Ishikawa (cell line): ENCODE results near the gene PCDHB11.

Source experiments
- EGR1 ChIP-seq: IDR thresholded peaks from 2 replicates; pipeline ENCODE4 v1.6.1; 2012
- EP300 ChIP-seq: IDR thresholded peaks from 2 replicates; pipeline ENCODE4 v1.6.1; 2012; ENCODE audit warnings: borderline replicate concordance
- FOXM1 ChIP-seq: IDR thresholded peaks from 2 replicates; pipeline ENCODE4 v1.6.1; 2012; ENCODE audit warnings: low read depth, borderline replicate concordance
- RAD21 ChIP-seq: IDR thresholded peaks from 2 replicates; pipeline ENCODE4 v1.6.1; 2012; ENCODE audit warnings: low read depth
- TAF1 ChIP-seq: IDR thresholded peaks from 2 replicates; pipeline ENCODE4 v1.6.1; 2012; ENCODE audit warnings: low read depth, mild to moderate bottlenecking
- TF ChIP-seq, protein P1 (sequence below): IDR thresholded peaks from 2 replicates; pipeline ENCODE4 v1.6.1; 2012

The PCDHB11 gene

DNA sequence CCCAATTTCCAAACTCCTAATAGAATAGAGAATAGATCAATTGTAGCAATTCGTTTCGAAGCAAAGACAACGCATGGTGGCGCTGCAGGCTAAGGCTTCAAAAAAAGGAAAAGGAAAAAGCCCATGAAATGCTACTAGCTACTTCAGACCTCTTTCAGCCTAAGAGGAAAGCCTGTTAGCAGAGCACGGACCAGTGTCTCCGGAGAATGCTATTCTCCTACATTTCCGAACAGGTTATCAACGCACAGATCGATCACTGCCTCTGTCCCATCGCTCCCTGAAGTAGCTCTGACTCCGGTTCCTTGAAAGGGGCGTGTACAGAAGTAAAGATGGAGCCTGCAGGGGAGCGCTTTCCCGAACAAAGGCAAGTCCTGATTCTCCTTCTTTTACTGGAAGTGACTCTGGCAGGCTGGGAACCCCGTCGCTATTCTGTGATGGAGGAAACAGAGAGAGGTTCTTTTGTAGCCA is 45.9 kb downstream of the PCDHB11 start, which contains the start of gene PCDHB15:
TSS of gene PCDHB15 (plus strand) at position 146 of the 468 bp plus-strand sequence. CDS start at position 330, 184 bp downstream.
- TF ChIP-seq FOXM1 (no peak), RAD21 (peak; percentile 38)

DNA sequence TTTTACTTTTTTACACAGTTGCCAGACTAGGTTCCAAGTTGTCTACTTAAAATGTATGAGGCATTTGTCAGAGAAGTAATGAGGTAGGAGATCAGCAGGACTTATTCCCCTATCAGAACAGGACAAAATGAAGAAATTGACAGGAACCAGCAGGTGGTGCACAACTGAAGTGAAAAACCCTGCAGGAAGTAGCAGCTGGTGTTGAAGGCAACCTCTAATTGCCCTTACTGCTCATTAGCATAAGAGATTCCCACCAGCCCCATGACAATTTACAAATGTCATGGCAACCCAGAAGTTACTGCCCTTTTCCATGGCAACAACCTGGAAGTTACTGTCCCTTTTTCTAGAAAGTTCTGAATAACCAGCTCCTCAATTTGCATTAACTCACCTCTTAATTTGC is 51.1 kb downstream of the PCDHB11 start:
- TF ChIP-seq TAF1 (no peak), EP300 (no peak), EGR1 (no peak)
- TF ChIP-seq, protein P1, sequence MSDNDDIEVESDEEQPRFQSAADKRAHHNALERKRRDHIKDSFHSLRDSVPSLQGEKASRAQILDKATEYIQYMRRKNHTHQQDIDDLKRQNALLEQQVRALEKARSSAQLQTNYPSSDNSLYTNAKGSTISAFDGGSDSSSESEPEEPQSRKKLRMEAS = no peak
